ENCODE data around the gene PLCL1.

DNA sequence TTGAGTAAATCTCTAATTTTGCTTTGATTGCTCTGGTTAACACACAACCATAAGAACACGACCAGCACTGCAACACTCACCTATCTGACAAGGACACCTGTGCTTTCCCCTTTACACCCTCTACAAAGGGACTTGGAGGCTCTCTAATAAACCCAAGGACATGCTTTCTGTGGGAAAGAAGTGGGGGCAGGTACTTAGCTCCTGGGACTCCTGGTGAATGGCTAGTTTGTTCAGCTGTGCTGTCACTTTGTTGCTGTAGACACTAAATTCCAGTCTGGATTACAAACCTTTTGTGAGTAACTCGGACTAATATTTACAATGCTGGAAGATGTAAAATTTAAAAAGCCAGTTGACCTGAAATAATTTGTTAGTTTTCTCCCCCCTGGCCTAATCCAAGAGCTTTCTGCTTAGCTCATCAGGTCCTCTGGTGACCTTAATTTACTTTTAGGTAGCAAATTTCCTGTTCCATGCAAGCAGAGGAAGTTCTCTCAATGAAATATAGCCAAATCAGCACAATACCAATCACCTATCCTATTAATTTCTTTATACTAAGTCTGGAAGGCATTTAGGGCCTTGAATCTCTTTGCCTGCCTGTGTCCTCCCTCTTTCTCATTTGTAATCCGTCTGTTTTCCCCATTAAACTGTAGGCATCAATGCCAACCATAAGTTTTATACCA is 67.5 kb downstream of the PLCL1 start:
- TF ChIP-seq, protein P1, sequence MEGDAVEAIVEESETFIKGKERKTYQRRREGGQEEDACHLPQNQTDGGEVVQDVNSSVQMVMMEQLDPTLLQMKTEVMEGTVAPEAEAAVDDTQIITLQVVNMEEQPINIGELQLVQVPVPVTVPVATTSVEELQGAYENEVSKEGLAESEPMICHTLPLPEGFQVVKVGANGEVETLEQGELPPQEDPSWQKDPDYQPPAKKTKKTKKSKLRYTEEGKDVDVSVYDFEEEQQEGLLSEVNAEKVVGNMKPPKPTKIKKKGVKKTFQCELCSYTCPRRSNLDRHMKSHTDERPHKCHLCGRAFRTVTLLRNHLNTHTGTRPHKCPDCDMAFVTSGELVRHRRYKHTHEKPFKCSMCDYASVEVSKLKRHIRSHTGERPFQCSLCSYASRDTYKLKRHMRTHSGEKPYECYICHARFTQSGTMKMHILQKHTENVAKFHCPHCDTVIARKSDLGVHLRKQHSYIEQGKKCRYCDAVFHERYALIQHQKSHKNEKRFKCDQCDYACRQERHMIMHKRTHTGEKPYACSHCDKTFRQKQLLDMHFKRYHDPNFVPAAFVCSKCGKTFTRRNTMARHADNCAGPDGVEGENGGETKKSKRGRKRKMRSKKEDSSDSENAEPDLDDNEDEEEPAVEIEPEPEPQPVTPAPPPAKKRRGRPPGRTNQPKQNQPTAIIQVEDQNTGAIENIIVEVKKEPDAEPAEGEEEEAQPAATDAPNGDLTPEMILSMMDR (IDR thresholded peaks at IDR 0.05; ENCODE audit: low read depth, low read length) = no peak
- TF ChIP-seq POLR2A (IDR thresholded peaks at IDR 0.05; ENCODE audit: extremely low read depth, insufficient read length) = no peak
